Stimulated activated CD4-positive, alpha-beta T cell treated with anti-CD3 and anti-CD28 coated beads, Interleukin-1b, Interleukin-23, amount 100 ng/mL, for 24 hours (primary cell): ENCODE data around the gene ENTPD8.

Experiments
- DNase-seq, 4 experiments: peaks; one replicate each; pipeline ENCODE4 v3.0.0-alpha.2; 2020; ENCODE audit warnings: low read depth in 4 of 4, low spot score in 1 of 4

Gene ENTPD8

DNA sequence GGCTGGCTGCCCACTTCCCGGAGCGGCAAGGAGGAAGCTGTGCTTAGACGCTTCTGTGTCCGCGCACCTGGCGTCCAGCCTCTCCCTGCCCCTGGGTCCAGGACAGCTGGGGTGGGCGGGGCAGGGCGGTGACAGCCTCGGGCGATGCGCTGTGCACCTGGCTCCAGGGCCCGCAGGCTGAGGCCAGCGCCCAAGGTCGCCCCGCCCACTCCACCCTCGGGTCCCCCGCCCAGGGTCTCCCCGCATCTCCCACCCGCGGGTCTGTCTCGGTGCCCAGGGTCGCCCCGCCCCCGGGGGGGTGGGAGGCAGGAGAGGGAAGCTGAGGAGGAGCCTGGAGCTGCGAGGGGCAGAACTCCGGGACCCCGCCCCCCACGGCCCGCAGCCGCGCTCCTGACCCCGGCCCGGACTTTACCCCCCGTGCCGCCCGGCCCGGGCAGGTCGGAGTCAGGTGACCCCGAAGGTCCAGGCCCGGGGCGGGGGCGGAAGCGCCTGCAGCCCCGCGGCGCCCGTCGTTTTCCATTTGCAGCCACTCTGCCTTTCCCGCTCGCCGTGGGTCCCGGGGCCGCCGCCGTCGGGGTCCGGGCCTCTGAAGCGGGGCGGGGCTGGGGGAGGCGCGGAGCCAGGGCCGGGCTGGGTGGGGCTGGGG lies at the start of gene ENTPD8:
ENTPD8 (minus strand) TSS at position 69 of the 646 bp plus-strand sequence. CDS start 3,072 bp downstream, outside the sequence.
- DNase-seq: no peak

DNA sequence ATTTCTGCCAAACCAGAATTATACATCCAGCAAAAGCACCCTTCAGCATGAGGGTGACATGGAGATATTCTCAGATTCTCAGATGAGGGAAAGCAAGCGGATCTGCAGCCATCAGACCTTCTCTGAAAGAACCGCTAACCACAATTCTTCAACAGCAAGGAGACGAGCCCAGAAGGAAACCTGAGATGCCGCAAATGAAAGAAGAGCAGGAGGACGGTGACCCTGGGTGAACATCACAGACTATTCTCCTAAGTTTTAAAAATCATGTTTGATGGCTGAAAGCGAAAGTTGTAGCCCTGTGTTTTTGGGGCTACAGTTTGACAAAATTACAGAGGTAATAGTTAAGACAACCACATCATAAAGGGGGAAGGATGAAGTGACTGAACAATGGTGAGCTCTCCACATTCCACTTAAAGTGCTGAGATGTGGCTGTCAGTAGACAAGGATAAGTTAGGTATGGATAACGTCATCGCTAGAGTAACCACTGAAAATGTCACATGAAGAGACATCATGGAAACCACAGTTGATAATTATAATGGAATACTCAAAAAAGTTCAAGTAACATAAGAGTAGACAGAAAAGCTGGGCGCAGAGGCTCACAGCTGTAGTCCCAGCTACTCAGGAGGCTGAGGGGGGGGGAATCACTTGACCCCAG lies 49.5 kb upstream of the ENTPD8 start:
- no peak for DNase-seq

- no peak for DNase-seq
These were observed 47.7 kb upstream of the ENTPD8 start for GRCh38 chr9:137488906-137489305.

- no peak for DNase-seq
These were observed 47.1 kb upstream of the ENTPD8 start for GRCh38 chr9:137488327-137488653.

GRCh38 chr9:137487454-137488326 lies 46.5 kb upstream of the ENTPD8 start:
- DNase-seq: no peak

DNA sequence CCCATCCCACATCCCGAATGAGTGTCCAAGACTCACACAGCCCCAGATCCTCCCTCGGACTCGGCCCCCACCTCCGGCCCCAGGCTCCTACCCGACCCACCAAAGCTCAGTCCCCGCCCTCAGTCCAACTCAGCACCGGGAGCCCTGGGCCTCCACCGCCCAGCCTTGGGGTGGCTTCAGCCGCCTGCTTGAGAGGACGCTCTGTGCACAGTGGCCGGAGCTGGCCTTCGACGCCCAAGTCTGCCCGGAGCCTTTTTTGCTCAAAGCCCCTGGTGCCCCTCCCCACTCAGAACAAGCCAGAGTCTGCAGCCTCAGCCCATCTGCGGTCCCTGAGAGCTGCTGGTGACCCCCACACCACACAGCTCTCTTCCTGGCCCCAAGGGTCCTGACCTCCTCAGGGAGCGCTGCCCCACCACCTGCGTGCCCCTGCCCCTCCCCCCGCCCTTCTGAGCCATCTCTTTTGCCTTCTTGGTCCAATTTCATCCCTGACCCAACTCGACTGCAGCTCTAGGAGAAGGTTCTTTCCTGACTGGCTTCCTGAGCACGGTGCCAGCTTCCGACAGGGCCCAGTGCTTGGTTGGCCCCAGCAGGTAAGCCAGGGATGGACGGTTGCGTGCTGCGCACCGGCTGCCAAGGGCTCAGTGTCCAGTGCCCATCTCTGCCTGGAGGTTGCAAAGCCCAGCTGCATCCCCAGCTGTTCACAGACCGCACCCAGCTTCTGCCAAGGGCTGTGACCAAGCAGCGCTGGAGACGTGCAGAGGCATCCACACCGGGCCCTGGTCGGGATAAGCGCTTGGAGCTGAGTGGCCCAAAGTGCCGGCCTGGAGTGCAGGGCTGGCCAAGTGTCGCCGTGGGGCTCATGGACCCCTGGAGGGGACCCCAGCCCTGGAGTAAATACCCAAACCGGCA lies 45.6 kb upstream of the ENTPD8 start:
- DNase-seq: no peak

GRCh38 chr9:137486141-137486490 lies 45.0 kb upstream of the ENTPD8 start:
- DNase-seq: no peak

- no peak for DNase-seq
These were observed 44.4 kb upstream of the ENTPD8 start for GRCh38 chr9:137485343-137486140.

DNA sequence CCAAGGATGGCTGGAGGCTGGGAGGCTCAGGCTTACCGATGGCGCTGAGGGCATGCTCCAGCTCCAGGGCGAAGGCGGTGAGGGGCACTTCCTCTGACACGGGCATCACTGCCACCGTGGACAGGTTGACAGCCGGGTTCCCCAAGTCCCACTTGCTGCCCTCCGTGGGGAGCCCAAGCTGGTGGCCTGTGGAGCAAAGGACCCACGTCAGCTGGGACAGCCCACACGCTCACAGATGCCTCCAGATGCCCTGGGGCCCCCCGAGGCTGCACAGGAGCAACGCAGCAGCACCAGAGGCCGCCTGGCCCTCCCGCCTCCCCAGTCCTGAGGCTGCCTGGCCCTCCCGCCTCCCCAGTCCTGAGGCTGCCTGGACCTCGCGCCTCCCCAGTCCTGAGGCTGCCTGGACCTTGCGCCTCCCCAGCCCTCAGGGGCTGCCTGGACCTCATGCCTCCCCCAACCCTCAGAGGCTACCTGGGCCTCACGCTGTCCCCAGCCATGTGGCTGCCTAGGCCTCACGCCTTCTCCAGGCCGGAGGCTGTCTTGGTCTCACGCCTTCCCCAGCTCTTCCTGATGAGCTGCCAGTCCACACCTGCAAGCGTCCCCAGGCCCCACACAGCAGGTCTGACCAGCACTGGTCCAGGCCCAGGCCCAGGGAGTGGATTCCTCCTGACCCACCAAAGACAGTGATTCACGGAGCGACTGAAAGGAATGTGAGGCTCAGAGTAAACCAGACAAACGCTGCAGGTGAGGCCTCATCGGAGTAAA lies 43.6 kb upstream of the ENTPD8 start:
- no peak for DNase-seq

DNA sequence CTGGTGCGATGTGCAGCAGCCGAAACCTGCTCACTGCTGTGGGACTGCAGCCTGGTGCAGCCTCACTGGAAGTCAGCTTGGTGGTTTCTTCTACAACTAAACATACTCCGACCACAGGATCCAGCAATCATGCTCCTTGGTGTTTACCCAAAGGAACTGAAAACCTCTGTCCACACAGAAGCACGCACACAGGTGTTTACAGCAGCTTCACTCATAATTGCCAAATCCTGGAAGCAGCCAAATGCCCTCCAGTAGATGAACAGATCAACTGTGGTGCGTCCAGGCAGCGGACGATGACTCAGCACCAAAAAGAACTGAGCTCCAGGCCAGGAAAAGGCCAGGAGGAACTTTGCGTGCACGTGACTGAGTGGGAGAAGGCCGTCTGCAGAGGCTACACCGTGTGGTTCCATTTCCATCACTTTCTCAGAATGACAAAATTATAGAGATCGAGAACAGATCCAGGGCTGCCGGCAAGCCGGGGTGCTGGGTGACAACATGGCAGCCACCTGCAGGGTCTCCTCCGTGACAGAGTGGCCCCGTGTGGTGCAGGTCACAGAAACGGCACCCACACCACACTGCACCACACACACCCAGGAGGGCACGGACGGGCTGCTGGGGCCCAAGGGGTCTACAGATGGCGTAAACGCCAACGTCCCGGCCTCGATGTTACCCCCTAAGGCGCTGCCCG lies 41.1 kb upstream of the ENTPD8 start:
- no peak for DNase-seq

GRCh38 chr9:137480686-137481683 lies 39.8 kb upstream of the ENTPD8 start:
- DNase-seq: no peak

DNA sequence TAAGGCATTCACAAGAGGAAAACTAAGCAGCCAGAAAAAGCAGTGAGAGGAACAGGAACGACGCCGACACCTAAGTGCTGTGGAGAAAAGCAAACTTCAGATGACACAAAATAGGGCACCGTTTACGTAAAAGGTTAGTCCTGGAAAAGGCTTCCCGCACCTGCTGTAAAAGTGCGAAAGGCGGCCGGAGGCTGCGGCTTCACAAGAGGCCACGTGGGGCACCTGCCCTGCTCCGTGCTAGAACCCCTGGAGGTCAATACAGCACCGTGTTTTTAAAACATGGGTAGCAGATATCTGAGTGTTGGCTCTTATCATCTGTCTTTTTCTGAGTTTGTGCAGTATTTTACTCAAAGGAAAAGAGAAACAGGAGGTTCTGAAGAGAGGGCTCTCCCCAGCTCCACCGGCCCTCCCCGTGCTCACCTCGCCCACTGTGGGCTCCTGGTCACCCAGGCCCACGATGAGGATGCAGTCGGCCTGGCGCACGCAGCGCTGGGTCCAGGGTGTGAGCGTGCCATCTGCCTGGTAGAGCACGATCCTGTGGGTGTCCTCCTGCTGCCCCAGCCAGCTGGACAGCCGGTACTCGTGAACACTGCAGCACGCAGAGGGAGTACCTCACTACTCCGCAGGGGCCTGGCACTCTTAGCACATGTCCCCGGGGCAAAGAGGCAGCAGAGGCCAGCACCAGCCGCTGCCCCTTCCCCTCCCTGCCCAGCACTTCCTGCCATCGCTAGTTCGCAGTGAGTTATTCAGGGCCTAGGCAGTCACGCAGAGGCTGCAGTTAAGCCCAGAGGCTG lies 38.9 kb upstream of the ENTPD8 start:
- DNase-seq: no peak

DNA sequence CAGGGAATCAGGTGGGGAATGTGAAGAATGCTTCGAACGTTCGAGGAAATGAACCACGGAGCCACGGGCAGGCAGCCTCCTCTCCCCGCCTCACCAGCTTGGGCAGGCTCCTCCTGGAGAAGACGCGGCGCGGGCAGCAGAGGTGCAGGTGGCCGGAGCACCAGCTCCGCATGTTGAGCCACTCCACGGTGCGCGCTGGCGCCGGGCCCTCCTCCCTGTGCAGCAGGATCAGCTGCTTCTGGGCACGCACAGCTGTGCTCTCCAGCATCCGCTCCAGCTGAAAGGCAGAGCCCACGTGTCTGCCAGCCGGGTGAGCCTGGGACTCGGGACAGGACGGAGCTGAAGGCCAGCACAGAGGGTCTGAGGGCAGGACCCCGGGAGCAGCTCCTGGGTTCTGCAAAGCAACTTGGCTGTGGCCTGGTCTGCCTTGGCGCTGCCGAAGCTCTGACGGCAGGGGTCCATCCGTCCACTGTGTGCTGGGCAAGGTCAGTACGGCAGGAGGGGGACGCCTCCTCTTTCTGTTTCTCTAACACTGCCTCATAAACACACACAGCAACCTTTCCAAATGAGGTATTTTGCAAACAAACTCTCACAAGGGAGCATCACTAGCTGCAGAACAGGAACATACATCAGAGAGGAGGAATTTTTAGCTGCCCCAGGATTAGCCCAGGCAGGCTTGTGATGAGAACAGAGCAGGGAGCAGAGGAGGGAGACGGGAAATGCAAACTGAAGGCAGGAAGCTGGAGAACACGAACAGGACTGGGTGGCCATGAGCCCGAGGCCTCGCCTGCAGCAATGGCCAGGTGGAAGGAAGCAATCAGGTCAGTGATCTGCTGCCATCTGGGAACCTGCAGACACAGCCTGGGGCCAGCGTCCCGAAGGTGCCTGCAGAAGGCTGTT lies 38.1 kb upstream of the ENTPD8 start:
- DNase-seq: no peak

DNA sequence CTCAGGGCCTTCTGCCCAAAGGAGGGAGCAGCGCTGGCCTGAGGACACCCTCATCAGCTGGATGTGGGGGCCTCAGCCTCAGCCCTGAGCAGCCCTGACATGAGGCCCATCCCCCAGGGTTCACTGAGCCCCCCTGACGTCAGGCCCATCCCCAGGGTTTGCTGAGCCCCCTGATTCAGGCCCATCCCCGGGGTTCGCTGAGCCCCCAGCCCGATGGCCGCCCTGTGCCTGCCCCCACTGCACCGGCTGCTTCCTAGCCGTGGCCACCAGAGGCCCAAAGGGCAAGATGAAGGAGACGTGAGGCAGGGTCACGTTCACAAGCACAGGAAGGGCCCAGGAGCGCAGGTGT lies 37.4 kb upstream of the ENTPD8 start:
- DNase-seq: no peak

GRCh38 chr9:137477778-137478612 lies 36.8 kb upstream of the ENTPD8 start:
- no peak for DNase-seq
